Dedifferentiated amniotic fluid mesenchymal stem cell (primary cell): ENCODE measurements around the gene SENP3.

Source experiments
- DNase-seq: peaks from one replicate; pipeline ENCODE4 v3.0.0-alpha.2; 2016; ENCODE audit errors: extremely low spot score

Gene SENP3

GRCh38 chr17:7561589-7562207, at the start of gene SENP3:
TSS of gene SENP3 (plus strand) at chr17:7561919. CDS start at chr17:7563077, 1,158 bp downstream.
- DNase-seq, result peak; percentile 87

- DNase-seq, result no peak
Measured at GRCh38 chr17:7512105-7512504, 49.6 kb upstream of the SENP3 start.

DNA sequence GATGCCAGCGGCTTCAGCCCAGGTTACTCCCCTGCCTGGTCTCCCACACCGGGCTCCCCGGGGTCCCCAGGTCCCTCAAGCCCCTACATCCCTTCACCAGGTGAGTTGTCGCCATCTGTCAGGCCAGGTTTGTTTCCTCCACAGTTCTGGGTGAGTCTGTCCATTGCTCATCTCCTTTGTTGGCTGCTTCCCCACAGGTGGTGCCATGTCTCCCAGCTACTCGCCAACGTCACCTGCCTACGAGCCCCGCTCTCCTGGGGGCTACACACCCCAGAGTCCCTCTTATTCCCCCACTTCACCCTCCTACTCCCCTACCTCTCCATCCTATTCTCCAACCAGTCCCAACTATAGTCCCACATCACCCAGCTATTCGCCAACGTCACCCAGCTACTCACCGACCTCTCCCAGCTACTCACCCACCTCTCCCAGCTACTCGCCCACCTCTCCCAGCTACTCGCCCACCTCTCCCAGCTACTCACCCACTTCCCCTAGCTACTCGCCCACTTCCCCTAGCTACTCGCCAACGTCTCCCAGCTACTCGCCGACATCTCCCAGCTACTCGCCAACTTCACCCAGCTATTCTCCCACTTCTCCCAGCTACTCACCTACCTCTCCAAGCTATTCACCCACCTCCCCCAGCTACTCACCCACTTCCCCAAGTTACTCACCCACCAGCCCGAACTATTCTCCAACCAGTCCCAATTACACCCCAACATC, 48.7 kb upstream of the SENP3 start:
- no peak for DNase-seq

DNA sequence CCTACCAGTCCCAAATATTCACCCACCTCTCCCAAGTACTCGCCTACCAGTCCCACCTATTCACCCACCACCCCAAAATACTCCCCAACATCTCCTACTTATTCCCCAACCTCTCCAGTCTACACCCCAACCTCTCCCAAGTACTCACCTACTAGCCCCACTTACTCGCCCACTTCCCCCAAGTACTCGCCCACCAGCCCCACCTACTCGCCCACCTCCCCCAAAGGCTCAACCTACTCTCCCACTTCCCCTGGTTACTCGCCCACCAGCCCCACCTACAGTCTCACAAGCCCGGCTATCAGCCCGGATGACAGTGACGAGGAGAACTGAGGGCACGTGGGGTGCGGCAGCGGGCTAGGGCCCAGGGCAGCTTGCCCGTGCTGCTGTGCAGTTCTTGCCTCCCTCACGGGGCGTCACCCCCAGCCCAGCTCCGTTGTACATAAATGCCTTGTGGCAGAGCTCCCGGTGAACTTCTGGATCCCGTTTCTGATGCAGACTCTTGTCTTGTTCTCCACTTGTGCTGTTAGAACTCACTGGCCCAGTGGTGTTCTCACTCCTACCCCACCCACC, 47.8 kb upstream of the SENP3 start:
- no peak for DNase-seq

DNA sequence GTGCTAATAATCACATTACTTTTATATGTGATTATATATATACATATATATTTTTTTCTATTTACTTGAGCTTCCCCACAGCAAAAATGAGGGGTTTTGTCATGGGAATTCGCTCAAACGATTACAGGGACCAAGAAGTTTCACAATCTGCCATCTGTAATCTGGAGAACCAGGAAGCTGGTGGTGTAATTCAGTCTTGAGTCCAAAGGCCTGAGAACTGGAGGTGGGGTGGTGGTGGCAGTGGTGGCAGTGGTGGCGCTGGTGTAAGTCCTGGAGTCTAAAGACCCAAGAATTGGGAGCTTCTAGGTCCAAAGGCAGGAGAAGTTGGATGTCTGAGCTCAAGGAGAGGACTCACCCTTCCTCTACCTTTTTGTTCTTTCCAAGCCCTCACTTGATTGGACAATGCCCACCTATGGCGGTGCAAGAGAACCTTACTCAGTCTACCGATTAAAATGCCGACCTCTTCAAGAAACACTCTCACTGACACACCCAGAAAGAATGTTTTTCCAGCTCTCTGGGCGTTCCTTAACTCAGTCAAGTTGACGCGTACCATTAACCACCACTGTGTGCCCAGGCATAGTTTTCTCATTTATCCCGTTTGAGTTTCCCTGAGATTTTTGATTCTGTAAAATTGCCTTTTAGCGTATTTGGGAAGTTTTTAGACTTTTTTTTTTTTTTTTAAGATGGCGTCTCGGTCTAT, 45.7 kb upstream of the SENP3 start:
- DNase-seq, result no peak

DNA sequence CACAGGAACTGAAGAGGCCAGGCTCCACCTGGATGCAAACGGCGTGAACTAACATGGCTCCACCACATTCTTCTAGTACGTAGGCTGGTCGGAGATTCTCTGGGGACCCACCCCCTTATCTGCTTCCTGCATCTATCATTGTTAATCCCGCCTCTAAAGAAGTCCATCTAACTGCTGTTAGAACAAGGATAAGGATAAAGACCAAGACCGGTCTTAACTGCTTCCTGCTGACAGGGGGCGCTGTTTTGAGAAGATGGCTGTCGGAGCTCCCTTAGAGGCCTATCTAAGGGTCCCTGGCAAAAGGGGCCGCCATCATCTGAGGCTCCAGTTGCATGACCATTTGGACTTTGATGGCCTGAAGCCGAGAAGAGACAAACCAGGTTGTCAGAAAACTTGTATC, 38.7 kb upstream of the SENP3 start:
- DNase-seq, result no peak

- DNase-seq, result no peak
Measured at GRCh38 chr17:7528842-7529241, 32.9 kb upstream of the SENP3 start.

- no peak for DNase-seq
Measured at GRCh38 chr17:7530023-7530900, 31.5 kb upstream of the SENP3 start.

DNA sequence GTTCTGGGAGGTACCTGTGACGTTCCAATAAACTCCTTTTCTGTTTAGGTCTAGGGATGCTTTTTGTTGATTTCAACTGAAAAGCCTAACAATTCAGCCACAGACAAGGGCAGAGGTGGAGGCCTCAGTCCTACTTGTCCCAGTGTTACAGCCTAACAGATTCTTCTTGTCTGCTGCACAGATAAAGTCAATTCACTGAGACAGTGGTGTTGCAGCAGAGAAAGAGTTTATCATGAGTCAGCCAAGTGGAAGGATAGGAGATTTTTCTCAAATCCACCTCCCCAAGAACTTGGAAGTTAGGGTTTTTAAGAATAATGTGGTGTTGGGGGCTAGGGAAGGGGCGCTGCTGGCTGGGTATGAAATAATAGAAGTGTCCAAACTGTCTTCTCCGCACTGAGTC, 23.7 kb upstream of the SENP3 start:
- DNase-seq, result no peak

DNA sequence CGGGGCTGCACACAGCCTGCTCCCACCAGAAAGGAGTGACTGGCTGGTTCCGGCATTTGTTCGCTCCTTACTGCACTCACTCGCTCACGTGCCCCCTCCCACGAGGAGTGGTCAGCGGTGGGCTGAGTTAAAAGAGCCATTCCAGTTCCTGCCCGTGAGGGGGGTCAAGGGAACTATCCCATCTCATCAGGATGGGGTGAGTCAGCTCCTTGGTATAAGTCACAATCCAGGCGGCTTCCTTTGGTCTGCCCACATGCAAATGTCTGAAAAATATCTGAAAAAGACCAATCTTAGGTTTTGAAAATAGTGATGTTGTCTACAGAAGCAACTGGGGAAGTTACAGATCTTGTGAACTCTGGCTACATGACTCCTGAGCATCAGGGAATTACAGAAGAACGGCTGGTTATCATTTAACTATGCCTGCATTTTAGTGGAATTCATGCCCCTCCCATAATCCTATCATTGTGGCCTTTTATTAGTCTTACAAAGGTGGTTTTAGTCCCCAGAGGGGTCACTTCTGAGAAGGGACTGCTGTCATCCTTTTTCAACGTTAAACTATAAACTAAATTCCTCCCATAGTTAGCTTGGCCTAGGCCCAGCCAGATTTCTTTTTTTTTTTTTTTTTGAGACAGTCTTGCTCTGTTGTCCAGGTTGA, 22.7 kb upstream of the SENP3 start:
- no peak for DNase-seq

GRCh38 chr17:7541074-7541621, 20.6 kb upstream of the SENP3 start:
- no peak for DNase-seq

- no peak for DNase-seq
Measured at GRCh38 chr17:7544911-7545310, 16.8 kb upstream of the SENP3 start.

GRCh38 chr17:7548585-7549400, 12.9 kb upstream of the SENP3 start, which contains the start of gene TNFSF12:
TSS of gene TNFSF12 (plus strand) at chr17:7549058. CDS start at chr17:7549154, 96 bp downstream.
- no peak for DNase-seq

DNA sequence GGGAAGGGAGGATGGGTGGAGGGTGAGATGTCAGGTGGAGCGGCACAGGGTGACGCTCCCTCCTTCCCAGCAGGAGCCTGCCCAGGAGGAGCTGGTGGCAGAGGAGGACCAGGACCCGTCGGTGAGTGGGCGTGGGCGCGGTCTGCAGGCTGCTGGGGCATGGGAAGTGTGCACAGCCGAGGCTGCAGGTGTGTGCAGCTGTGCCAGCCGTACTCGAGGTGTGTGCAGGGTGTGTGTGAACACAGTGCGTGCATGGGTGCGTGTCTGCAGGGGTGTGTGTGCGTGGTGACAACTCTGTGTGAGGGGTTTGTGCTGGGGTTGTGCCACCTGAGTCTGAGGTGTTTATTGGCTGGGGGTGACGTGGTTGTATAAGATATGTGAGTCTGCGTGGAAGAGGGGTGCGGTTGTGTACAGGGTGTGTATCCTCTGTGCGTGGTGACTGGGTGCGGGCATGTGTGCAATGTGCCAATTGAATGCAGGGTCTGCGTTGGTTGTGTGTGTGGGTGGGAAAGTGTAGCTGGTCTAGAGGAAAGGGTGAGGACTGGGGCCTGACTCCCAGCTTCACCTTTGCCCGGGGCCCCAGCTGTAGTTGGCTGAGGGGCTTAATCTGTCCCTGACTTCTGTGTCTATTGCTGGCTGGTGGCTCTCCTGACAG, 12.2 kb upstream of the SENP3 start:
- no peak for DNase-seq

GRCh38 chr17:7550344-7550743, 11.4 kb upstream of the SENP3 start:
- DNase-seq, result no peak

- DNase-seq, result no peak
Measured at GRCh38 chr17:7551396-7551795, 10.3 kb upstream of the SENP3 start.

DNA sequence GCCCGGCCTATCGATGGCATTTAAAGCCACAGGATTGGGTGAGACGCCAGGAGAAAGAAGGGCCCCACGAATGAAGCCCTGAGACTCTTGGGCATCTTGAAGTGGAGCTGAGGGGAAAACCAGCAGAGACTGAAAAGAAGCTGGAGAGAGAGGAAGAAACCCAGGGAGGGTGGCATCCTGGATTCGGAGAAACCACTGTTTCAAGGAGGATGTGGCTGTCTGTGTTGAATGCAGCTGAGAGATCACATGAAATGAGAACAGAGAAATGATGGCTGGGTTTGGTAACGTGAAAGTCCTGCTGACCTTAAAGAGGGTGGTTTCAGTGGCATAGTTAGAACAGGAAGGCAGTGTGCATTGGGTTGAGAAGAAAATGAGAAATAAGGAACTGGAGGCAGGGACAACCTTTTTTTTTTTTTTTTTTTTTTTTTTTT, 9.1 kb upstream of the SENP3 start:
- no peak for DNase-seq

DNA sequence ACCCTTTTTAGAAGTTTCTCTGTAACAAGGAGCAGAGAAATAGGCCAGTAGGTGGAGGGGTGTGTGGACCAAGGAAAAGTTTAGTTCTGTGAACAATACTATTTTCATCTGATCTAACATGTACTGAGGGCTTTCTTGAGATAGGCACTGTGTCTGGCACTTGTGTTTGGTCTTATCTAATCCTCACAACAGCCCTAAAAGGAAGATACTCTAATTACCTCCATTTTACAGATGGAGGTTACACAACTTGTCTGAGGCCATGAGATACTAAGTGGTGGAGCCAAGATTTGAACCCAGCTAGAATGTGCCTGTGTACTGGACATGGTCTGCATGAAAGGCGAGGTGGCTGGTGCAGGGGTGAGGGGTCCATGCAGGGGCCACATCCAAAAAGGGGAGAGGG, 8.4 kb upstream of the SENP3 start:
- no peak for DNase-seq

- no peak for DNase-seq
Measured at GRCh38 chr17:7555320-7555948, 6.3 kb upstream of the SENP3 start.
